CD4-positive, alpha-beta T cell treated with Interleukin-4 for 4 hours (primary cell): ENCODE results near the gene CD8B2.
"Not testable (repeated sequence)": the region's sequence is repeated elsewhere in the genome, so short reads cannot be mapped to it uniquely, and the experiment has no call there.

ENCODE experiments used
- DNase-seq: peaks from one replicate; pipeline ENCODE4 v3.0.0-alpha.2; 2020

CD8B2 gene

GRCh38 chr2:106553321-106553720 lies 66.2 kb downstream of the CD8B2 start:
- no peak for DNase-seq

GRCh38 chr2:106554411-106554810 lies 67.2 kb downstream of the CD8B2 start:
- no peak for DNase-seq

GRCh38 chr2:106555053-106555452 lies 67.9 kb downstream of the CD8B2 start:
- DNase-seq: no peak

GRCh38 chr2:106559786-106560185 lies 72.6 kb downstream of the CD8B2 start:
- not testable (repeated sequence) for DNase-seq

GRCh38 chr2:106560773-106561172 lies 73.6 kb downstream of the CD8B2 start:
- DNase-seq: no peak

GRCh38 chr2:106561356-106561755 lies 74.2 kb downstream of the CD8B2 start:
- no peak for DNase-seq

- no peak for DNase-seq
Measured at GRCh38 chr2:106561803-106562202, 74.6 kb downstream of the CD8B2 start.

GRCh38 chr2:106562268-106563186 lies 75.4 kb downstream of the CD8B2 start:
- DNase-seq: no peak

- no peak for DNase-seq
Measured at GRCh38 chr2:106563195-106563594, 76.0 kb downstream of the CD8B2 start.

GRCh38 chr2:106565599-106565998 lies 78.4 kb downstream of the CD8B2 start:
- DNase-seq: no peak

GRCh38 chr2:106566050-106566449 lies 78.9 kb downstream of the CD8B2 start:
- DNase-seq: no peak

GRCh38 chr2:106566484-106566883 lies 79.3 kb downstream of the CD8B2 start:
- DNase-seq: not testable (repeated sequence)

- no peak for DNase-seq
Measured at GRCh38 chr2:106570316-106570715, 83.2 kb downstream of the CD8B2 start.
